ENCODE measurements around the gene UFM1. TPM values are rescaled to one million over a fixed set of nuclear protein-coding genes. Genes with fewer than 3 reads are reported as not detected.

Gene UFM1
- total and polyA plus RNA-seq, 2 of the 13 experiments (the other 11 are each of a cell fraction or from before 2014, with no cell fraction given), result 42.6 to 47.0 TPM

GRCh38 chr13:38366954-38367645, 17.4 kb downstream of the UFM1 start:
- Histone ChIP-seq H3K27me3 (ENCODE audit: control insufficient read depth in 1 of 2, insufficient read depth in 2 of 2, low read length in 2 of 2) (no peaks in the 10 kb centered on the region; a peak in 1 of 5 replicates), H3K4me1 (ENCODE audit: insufficient read depth, low read length) (no peaks in the 10 kb centered on the region), H3K36me3 (replicated peaks in 1 of 2; ENCODE audit: control insufficient read depth in 1 of 2, insufficient read depth in 2 of 2, low read length in 2 of 2) (0 out of 5 replicates have a peak, but pooled peaks cover 0 to under 1% of the 10 kb centered on the region in 2 experiments), H3K9ac (ENCODE audit: insufficient read depth, low read depth, low read length) (no peak overlapping the region), H3K9me3 (ENCODE audit: low read length) (no peaks in the 10 kb centered on the region), H3K4me2 (ENCODE audit: low read depth, low read length) (no peak overlapping the region), H3K79me2 (ENCODE audit: insufficient read depth, low read length) (no peaks in the 10 kb centered on the region), H3K4me3 (replicated peaks in 1 of 3; ENCODE audit: insufficient read depth in 1 of 3, low read depth in 2 of 3, low read length in 3 of 3) (no peak overlapping the region), H2AFZ (ENCODE audit: low read length) (no peak overlapping the region), H3K27ac (ENCODE audit: extremely low read length, insufficient read depth, low read length) (no peak overlapping the region), H4K20me1 (ENCODE audit: insufficient read depth, low read length) (no peaks in the 10 kb centered on the region)
- ATAC-seq (no peak), DNase-seq (ENCODE audit: low spot score) (no peak), FAIRE-seq (no peak)
- CTCF ChIA-PET (ENCODE audit: low intra/inter-chr PET ratio, low total read pairs), result no interaction called here
- in situ Hi-C loops (cut with HindIII; ENCODE audit: extremely low pct_ligation_motif_present, low pct_unique_long_range_greater_than_20kb), result no loop called here
- POLR2A ChIA-PET, result no interaction called here
- 46% methylated on average over 3 of the region's 3 CpGs for WGBS (ENCODE audit: low lambda C conversion rate)
- BruUV-seq (replicated peaks), result no TSS peak
- intact Hi-C loops (cut with micrococcal nuclease; ENCODE audit: unreplicated experiment), result no loop called here
- TF ChIP-seq ARID2 (CRISPR knock-in tag; IDR thresholded peaks at IDR 0.05; ENCODE audit: borderline replicate concordance) (no peak), ZNF784 (CRISPR knock-in tag; IDR thresholded peaks at IDR 0.05; ENCODE audit: borderline replicate concordance) (no peak), ZNF598 (CRISPR knock-in tag; IDR thresholded peaks at IDR 0.05; ENCODE audit: borderline replicate concordance) (no peak), ZFP36L1 (CRISPR knock-in tag; IDR thresholded peaks at IDR 0.05) (no peak), SNRNP70 (IDR thresholded peaks at IDR 0.05; ENCODE audit: low read depth, low read length) (no peak), PLSCR1 (CRISPR knock-in tag; IDR thresholded peaks at IDR 0.05; ENCODE audit: borderline replicate concordance) (no peak), ZSCAN29 (CRISPR knock-in tag; conservative IDR thresholded peaks at IDR 0.05) (no peak), TARDBP (CRISPR knock-in tag; IDR thresholded peaks at IDR 0.05) (no peak), POGK (CRISPR knock-in tag; conservative IDR thresholded peaks at IDR 0.05) (no peak), ZNF10 (CRISPR knock-in tag; IDR thresholded peaks at IDR 0.05; ENCODE audit: borderline replicate concordance, low read depth) (no peak), ZNF879 (CRISPR knock-in tag; IDR thresholded peaks at IDR 0.05) (no peak), NCOA2 (CRISPR knock-in tag; IDR thresholded peaks at IDR 0.05) (no peak), MYPOP (CRISPR knock-in tag; IDR thresholded peaks at IDR 0.05) (no peak), KLF13 (CRISPR knock-in tag; IDR thresholded peaks at IDR 0.05) (no peak), ZNF790 (CRISPR knock-in tag; IDR thresholded peaks at IDR 0.05; ENCODE audit: borderline replicate concordance) (no peak), FOXP1 (IDR thresholded peaks at IDR 0.05) (no peak), FOXP1 (CRISPR knock-in tag; IDR thresholded peaks at IDR 0.05) (no peak), PRDM4 (CRISPR knock-in tag; IDR thresholded peaks at IDR 0.05; ENCODE audit: borderline replicate concordance) (no peak)

Measured in HepG2 (cell line).